Omental fat pad (tissue), 4 donors: ENCODE results near the gene CIROP. TPM values are rescaled to one million over a fixed set of nuclear protein-coding genes. Genes with fewer than 3 reads are reported as not detected.
A peak's percentile ranks its signal among the peaks of the same experiment; 100 is the strongest.

Source experiments
- ATAC-seq: fragments of 150-250 bp; one replicate; pipeline ENCODE4 v1.9.1; 2016; ENCODE audit warnings: mild to moderate bottlenecking, moderate library complexity; ENCODE audit not compliant: low FRiP score
- DNase-seq: peaks from one replicate; pipeline ENCODE4 v3.0.0-alpha.2; 2019; ENCODE audit warnings: low spot score
- total RNA-seq, 4 donors: library from RNA; depleted of rRNA; stranded (reverse); fragments of >200 nt; gene quantifications; one replicate each; pipeline ENCODE4 v1.1.0, GENCODE V29; 2016
- TF ChIP-seq, protein P1 (sequence below), 3 donors: fragments of 450-650 bp; IDR thresholded peaks; one replicate each; pipeline ENCODE4 v1.5.1; 2016 to 2017; ENCODE audit warnings: antibody characterized with exemption in 3 of 3, mild to moderate bottlenecking in 3 of 3, moderate library complexity in 2 of 3

The CIROP gene
- total RNA-seq, 4 donors from 2014 or later, result 0.25 TPM; not detected in 3

- ATAC-seq (peak; percentile 79), DNase-seq (no peak)
- TF ChIP-seq, protein P1, sequence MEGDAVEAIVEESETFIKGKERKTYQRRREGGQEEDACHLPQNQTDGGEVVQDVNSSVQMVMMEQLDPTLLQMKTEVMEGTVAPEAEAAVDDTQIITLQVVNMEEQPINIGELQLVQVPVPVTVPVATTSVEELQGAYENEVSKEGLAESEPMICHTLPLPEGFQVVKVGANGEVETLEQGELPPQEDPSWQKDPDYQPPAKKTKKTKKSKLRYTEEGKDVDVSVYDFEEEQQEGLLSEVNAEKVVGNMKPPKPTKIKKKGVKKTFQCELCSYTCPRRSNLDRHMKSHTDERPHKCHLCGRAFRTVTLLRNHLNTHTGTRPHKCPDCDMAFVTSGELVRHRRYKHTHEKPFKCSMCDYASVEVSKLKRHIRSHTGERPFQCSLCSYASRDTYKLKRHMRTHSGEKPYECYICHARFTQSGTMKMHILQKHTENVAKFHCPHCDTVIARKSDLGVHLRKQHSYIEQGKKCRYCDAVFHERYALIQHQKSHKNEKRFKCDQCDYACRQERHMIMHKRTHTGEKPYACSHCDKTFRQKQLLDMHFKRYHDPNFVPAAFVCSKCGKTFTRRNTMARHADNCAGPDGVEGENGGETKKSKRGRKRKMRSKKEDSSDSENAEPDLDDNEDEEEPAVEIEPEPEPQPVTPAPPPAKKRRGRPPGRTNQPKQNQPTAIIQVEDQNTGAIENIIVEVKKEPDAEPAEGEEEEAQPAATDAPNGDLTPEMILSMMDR (IDR thresholded peaks at IDR 0.05), result no peak
These were observed 16.6 kb upstream of the CIROP start for GRCh38 chr14:23121361-23121771.

GRCh38 chr14:23120541-23121251 is 15.9 kb upstream of the CIROP start:
- TF ChIP-seq, protein P1 (IDR thresholded peaks at IDR 0.05), result peak; percentile 10 to 100 (median 97)
- peak; percentile 80 for DNase-seq

GRCh38 chr14:23119363-23120327 is 14.9 kb upstream of the CIROP start:
- TF ChIP-seq, protein P1 (IDR thresholded peaks at IDR 0.05), result no peak
- ATAC-seq, result no peak
- DNase-seq, result no peak

More at GRCh38 chr14:23120541-23121251, 15.9 kb upstream of the CIROP start:
- peak; percentile 88 for ATAC-seq

- TF ChIP-seq, protein P1 (IDR thresholded peaks at IDR 0.05), result no peak
- no peak for DNase-seq
- ATAC-seq, result no peak
These were observed 13.9 kb upstream of the CIROP start, which contains the start of gene CEBPE for GRCh38 chr14:23118506-23119362. Gene CEBPE (minus strand): TSS chr14:23119255. CDS start chr14:23119091, 164 bp downstream.

GRCh38 chr14:23117371-23118020 is 12.7 kb upstream of the CIROP start:
- ATAC-seq (no peak), DNase-seq (no peak)
- TF ChIP-seq, protein P1 (IDR thresholded peaks at IDR 0.05), result no peak

DNA sequence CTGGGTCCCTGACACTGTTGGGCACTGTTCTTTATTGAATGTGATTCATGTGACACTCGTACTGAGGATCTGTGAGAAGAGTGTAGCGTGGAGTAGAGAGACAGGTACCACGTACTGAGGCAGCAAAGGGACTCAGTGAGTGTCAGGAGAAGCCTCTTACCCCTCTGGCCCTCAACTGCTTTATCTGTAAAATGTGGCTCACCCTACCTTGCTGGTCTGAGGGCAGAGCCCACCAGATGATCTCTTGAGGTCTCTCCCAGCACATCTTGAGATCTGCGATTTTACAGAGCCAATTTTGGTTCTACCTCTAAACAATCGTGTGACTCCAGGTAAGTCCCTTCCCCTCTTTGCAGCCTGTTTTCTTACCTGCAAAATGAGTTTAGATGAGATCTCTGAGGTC is 11.1 kb upstream of the CIROP start:
- ATAC-seq (no peak), DNase-seq (no peak)
- TF ChIP-seq, protein P1 (IDR thresholded peaks at IDR 0.05), result no peak
